Epithelial cell of esophagus (primary cell): ENCODE measurements around the gene CCNO.

Experiments used
- DNase-seq: peaks from one replicate; pipeline ENCODE4 v3.0.0; 2010; ENCODE audit warnings: low read depth
- H3K4me3 ChIP-seq: 2 replicates; pipeline ENCODE4 v1.5.1; 2011; ENCODE audit warnings: mild to moderate bottlenecking, low read length, control low read depth
- CTCF ChIP-seq: IDR thresholded peaks from 2 replicates; pipeline ENCODE4 v1.5.1; 2011; ENCODE audit warnings: low read depth, mild to moderate bottlenecking, low read length, control low read depth, inconsistent platforms; ENCODE audit not compliant: insufficient read depth; ENCODE audit errors: missing control alignments

CCNO gene

GRCh38 chr5:55211184-55211874 lies 22.1 kb downstream of the CCNO start:
- H3K4me3 ChIP-seq = no peak overlapping the region
- no peak for DNase-seq
- no peak for TF ChIP-seq CTCF

GRCh38 chr5:55205001-55205400 lies 28.4 kb downstream of the CCNO start:
- peak; percentile 94 for DNase-seq
- no peak overlapping the region for H3K4me3 ChIP-seq
- no peak for TF ChIP-seq CTCF

- H3K4me3 ChIP-seq = no peak overlapping the region
- DNase-seq = peak; percentile 61
- no peak for TF ChIP-seq CTCF
These were observed 42.2 kb downstream of the CCNO start for GRCh38 chr5:55191165-55191564.

GRCh38 chr5:55188656-55189540 lies 44.5 kb downstream of the CCNO start:
- no peak for TF ChIP-seq CTCF
- H3K4me3 ChIP-seq = no peak overlapping the region
- DNase-seq = no peak

GRCh38 chr5:55187370-55187769 lies 46.0 kb downstream of the CCNO start:
- DNase-seq = peak; percentile 65
- H3K4me3 ChIP-seq = no peak overlapping the region
- TF ChIP-seq CTCF = peak; percentile 54
